GM19193 (cell line): ENCODE measurements around the gene CDKL1.

Experiments
- POLR2A ChIP-seq: IDR thresholded peaks from 4 replicates; pipeline ENCODE4 v1.6.1; 2011; ENCODE audit not compliant: insufficient read depth, insufficient read length; ENCODE audit errors: extremely low read depth

CDKL1 gene

GRCh38 chr14:50345846-50346422 lies 50.7 kb downstream of the CDKL1 start:
- no peak for TF ChIP-seq POLR2A

- TF ChIP-seq POLR2A = no peak
Observed at GRCh38 chr14:50344876-50345563, 51.7 kb downstream of the CDKL1 start.

GRCh38 chr14:50344116-50344775 lies 52.4 kb downstream of the CDKL1 start:
- no peak for TF ChIP-seq POLR2A

- TF ChIP-seq POLR2A = no peak
Observed at GRCh38 chr14:50343434-50343833, 53.2 kb downstream of the CDKL1 start.

DNA sequence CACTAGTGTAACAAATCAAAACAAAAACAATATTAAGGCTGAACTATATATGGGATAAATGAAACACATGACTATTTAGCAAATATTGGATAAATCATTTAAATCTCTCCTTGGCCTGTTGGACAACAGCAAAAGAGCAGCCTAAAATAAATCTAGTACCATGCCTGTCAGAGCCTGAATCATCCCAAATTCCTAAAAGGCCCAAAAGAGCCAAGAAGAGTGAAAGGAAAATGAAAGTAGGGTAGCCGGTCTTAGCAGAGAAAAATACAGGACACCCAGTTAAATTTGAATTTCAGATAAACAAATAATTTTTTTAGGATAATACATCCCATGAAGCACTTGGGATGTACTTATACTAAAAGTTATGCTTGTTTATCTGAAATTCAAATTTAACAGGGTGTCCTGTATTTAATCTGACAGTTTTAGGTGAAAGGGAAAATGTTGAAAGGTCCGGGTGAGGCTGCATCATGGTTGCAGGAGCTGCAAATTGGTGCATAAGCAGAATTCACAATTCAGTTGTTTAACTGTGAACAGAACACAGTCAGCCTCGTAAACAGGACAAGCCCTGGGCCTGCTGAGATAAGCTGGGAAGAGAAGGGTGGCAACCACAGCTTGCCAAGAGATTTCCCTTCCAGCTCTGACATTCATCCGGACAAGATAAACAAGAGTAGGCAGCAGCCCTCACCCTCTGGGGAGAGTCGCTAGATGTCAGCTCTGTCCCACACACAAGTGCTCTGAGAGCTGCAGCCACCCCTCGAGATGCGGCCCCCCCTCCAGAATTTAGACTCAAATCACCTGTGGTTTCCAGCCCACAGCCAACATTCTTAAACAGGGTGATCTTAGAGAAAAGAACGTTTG lies 54.2 kb downstream of the CDKL1 start:
- TF ChIP-seq POLR2A = no peak

GRCh38 chr14:50340963-50341362 lies 55.7 kb downstream of the CDKL1 start:
- no peak for TF ChIP-seq POLR2A

DNA sequence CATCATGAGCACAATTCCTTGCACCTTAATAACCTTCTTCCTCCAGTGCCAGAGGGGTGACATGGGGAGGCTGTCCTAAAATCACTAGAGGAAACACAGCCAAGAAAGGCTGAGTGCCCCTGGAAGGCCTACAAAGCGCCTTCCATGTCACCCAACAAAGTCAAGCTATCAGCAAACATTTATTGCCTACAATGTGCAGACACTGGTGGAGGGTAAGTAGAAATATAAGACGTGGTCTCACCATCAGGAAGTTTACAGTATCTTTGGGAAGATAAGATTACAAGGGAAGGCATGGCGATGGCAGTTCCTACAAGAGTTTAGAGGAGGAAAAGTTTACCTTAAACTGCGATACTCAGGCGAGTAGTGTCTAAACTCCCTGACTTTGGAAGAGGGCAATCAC lies 56.6 kb downstream of the CDKL1 start:
- no peak for TF ChIP-seq POLR2A

GRCh38 chr14:50339178-50339804 lies 57.4 kb downstream of the CDKL1 start:
- TF ChIP-seq POLR2A = no peak

DNA sequence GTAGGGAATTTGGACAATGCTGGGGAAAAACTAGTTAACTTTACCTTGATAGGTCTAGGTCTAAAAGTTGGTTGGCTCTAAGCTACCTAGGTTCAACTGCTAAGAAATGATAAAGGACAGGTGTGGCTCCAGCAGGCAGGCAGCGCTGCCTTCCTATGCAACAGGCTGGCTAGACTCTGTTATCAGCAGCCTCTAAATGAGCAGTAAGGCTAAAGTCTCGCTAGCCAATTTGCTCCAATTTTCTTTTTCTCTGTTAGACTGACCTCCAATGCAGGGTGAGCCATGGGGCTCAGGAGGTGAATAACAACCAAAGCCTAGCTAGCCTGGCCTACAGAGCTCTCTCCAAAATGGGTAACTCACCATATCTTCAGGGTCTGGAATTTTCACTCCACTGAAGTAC lies 58.1 kb downstream of the CDKL1 start:
- no peak for TF ChIP-seq POLR2A

- no peak for TF ChIP-seq POLR2A
Observed at GRCh38 chr14:50335989-50336824, 60.5 kb downstream of the CDKL1 start.

GRCh38 chr14:50335389-50335788 lies 61.3 kb downstream of the CDKL1 start:
- TF ChIP-seq POLR2A = no peak

DNA sequence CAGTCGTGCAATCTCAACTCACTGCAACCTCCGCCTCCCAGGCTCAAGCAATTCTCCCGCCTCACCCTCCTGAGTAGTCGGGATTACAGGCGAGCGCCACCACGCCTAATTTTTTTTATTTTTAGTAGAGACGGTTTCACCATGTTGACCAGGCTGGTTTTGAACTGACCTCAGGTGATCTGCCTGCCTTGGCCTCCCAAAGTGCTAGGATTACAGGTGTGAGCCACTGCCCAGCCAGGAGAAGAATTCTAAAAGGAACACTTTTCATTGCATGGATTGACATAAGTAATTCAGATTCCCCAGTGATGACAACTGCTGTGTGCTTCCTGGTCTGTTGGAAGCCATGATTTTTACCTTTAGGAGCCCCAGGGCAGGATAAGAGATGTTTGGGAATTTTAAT lies 62.5 kb downstream of the CDKL1 start:
- no peak for TF ChIP-seq POLR2A

GRCh38 chr14:50333014-50333509 lies 63.6 kb downstream of the CDKL1 start:
- no peak for TF ChIP-seq POLR2A

GRCh38 chr14:50331596-50331995 lies 65.1 kb downstream of the CDKL1 start:
- TF ChIP-seq POLR2A = no peak
